HG03342 (cell line): ENCODE results near the gene PLA2G4D.

Experiments
- ATAC-seq: cut with Tn5 transposase; IDR thresholded peaks from one replicate; pipeline ENCODE4 v1.9.1; 2021; ENCODE audit warnings: mild to moderate bottlenecking, moderate library complexity; ENCODE audit not compliant: unreplicated experiment

The PLA2G4D gene

GRCh38 chr15:42090781-42091180, 3.6 kb downstream of the PLA2G4D start:
- no peak for ATAC-seq

DNA sequence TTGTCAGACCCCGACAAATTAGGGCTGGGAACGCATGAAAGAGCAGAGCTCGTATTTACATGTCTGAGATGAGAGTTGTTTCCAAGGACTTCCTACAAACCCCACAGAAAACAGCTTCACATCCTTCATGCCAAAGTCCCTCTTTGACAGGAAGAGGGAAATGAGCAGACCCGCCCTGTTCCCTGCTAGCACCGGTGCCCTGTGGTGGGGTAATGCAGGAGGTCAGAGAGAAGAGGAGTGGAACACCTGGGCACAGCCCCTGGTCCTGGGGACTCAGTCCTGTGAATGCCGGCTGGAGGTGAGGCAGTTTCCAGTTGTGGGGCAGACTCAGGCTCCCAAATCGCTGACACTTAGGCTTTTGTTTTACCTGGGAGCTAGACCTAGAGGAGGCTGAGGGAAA, 4.0 kb downstream of the PLA2G4D start:
- no peak for ATAC-seq

DNA sequence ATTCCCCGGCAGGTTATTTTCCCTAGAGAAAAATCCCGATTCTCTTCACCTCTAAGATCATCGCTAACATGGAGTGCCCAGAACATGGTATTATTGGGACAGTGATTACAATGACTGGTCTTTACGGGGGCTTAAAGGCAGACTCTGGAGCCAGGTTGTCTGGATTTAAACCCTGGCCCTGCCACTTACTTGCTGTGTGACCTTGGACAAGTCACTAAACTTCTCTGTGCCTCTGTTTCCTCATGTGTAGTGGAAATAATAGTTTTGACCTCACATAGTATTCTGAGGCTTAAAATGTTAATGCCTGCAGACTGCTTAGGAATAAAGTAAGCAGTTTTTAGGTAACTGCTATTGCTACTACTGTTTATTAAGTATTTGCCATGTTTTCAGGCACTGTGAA, 4.4 kb downstream of the PLA2G4D start:
- no peak for ATAC-seq

GRCh38 chr15:42088801-42089640, 5.3 kb downstream of the PLA2G4D start:
- ATAC-seq: no peak

- no peak for ATAC-seq
Measured at GRCh38 chr15:42087926-42088800, 6.2 kb downstream of the PLA2G4D start.

GRCh38 chr15:42087460-42087859, 6.9 kb downstream of the PLA2G4D start:
- no peak for ATAC-seq

GRCh38 chr15:42085721-42086120, 8.6 kb downstream of the PLA2G4D start:
- ATAC-seq: no peak

GRCh38 chr15:42085236-42085605, 9.1 kb downstream of the PLA2G4D start:
- ATAC-seq: no peak

DNA sequence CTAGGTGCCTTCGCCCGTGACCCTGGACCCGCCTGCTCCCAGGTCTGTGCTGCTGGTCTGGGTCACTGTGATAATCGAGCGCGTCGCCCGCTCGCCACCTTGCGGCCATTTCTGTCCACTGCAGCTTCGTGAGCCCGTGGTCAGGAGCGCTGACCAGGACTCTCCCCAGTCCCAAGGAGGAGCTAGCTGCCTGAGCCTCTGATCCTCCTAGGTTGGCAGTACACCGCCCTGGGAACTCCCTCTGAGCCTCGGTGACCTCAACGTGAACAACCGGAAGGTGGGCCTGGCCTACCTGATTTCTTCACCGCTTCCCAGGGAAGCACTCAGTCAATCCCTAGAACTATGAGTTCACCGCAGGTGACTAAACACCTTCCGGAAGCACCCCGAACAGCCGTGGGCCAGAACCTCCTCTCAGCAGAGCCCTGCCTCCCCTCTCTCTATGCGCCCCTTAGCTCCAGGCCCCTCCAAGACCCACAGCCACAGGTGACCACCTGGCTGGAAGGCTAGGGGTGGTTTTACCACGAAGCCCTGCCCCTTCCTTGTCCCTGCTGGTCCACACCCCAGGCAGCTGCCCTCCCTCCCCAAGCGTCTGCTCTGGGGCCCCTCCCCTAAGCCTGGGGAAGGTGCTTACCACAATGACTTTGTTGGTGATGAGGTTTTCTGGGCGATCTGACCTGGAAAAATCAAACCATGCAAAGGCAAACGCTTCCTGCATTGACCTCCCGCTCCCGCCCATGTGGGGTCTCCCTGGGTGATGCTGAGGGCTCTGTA, 9.7 kb downstream of the PLA2G4D start:
- ATAC-seq: no peak

- no peak for ATAC-seq
Measured at GRCh38 chr15:42083916-42084315, 10.4 kb downstream of the PLA2G4D start.

GRCh38 chr15:42083605-42083908, 10.8 kb downstream of the PLA2G4D start:
- ATAC-seq: no peak

GRCh38 chr15:42082823-42083604, 11.3 kb downstream of the PLA2G4D start:
- ATAC-seq: no peak

DNA sequence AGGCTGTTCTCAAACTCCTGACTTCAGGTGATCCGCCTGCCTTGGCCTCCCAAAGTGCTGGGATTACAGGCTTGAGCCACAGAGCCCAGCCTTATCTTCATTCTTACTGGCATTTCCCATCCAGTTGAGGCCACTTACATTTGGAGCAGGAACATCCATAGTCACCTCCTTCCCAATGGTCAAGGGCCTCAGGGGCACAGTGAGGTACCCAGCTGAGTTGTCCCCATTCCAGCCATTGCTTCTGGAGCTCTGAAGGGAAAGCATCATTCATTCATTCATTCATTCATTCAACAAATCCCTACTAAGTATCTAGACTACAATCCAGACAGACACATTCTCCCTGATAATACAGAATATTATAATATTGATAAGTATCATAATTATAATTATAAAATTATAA, 12.2 kb downstream of the PLA2G4D start:
- ATAC-seq: no peak

DNA sequence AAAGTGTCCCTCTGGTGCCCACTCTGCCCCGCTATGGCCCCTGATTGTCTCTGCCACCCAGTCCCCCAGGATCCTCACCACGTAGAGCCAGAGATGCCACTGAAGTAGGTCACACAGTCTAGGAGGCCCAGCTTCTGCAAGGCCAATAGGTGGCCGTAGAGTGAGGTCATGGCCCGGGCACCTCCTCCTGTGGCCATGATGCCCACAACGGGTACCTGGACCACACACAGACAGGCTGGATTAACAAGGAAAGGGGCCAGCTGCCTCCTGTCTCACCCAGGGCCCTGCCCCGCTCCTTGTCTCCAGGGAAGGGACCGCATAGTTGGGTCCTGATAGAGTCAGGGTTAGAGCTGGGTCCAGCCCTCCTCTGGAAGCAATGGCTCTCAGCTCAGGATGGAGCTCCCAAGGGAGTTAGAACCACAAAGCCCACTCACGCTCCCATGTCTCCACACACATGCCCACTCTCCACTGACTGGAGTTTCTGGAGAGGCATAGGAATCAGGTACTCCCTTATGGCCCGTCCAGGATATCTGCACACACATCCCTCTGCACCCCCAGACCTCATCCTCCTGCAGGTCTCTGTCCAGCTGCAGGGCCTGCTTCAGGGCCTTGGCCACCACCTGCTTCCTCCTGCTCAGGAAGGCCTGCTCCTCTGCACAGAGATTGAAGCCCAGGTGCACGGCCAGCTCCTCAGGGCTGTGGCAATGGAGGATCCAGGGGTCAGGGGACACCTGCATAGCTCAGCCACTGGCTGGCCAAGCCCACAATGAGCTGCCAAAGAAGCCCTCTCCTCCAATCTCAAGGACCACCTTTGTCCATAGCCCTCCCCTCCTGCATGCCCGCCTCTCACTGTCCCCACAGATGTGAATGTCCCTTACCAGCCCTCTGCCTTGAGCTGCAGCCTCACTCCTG, 13.2 kb downstream of the PLA2G4D start:
- ATAC-seq: no peak

DNA sequence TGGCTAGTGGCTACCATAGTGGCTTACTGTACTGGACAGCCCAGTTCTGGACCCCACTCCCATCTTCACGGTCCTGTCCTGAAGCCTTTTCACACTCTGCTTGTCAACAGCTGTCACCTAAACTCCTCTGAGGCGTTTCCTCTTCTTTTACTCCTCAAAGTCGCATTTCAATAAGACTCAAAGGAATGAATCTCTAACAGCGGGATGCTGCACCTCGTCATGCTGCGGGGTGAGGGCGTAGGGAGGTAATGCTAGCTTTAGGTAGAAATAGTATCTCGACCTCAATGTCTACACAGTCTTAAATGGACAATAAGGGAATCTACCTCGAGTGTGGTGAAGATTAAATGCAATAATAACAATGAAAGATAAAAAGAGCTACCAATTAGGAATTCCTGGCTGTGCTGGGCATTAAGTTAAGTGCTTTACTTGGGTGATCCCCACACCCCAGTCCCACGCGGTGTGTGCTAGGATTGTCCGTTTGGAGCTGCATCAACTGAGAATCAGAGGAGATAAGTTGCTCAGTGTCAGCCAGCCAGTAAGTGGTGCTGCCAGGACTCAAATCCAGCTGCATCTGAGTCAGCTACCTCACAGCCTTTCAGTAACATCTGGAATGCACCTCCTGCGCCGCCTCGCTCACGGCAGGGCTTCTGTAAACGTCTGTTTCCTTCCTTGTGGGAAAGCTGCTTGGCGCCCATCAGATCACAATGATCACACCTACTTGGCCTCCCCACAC, 14.0 kb downstream of the PLA2G4D start:
- ATAC-seq: no peak

GRCh38 chr15:42079401-42079908, 14.9 kb downstream of the PLA2G4D start:
- ATAC-seq: no peak

DNA sequence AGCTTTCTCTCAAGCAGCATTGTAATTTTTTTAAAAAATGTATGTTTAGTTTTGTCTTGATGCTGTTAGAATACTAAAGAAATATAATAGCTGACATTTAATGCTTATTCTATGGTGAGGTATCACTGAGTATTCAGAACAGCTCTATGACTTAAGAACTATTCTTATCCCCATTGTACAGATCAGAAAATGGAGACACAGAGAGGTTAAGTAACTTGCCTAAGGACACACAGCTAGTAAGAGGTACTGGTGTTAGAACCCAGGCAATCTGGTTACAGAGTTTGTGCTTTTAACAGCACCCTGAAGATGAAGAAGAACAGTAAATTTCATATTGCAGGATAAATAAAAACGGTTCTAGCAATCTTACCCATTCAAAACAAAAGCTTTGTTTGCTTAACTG, 15.5 kb downstream of the PLA2G4D start:
- ATAC-seq: no peak

DNA sequence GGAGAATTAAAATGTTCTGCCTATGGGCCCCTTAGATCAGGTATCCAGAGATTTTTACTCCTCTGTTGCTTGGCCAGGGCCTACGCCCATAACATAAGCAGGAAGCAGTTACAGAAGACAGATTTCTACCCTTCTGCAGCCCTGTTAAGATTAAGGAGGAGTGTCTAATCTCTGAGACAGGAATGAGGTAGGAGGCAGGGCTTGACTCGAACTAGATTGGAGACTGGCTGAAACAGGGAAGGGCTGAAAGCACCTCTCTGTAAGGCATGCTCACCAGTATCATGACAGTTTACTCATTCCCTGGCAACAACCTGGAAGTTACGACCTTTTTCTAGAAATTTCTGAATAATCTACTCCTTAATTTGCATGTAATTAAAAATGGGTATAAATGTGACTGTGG, 16.7 kb downstream of the PLA2G4D start:
- ATAC-seq: no peak

- no peak for ATAC-seq
Measured at GRCh38 chr15:42073418-42073817, 20.9 kb downstream of the PLA2G4D start.
